HUES48 (cell line): ENCODE data around the gene ETFRF1.

Experiments
- H3K27ac ChIP-seq: one replicate; pipeline ENCODE4 v1.7.0; 2013; ENCODE audit warnings: low read depth, low read length, inconsistent platforms
- H3K27me3 ChIP-seq: 2 replicates; pipeline ENCODE4 v1.6.1; 2013; ENCODE audit warnings: mild to moderate bottlenecking, low read length; ENCODE audit not compliant: control insufficient read depth, insufficient read depth
- H3K36me3 ChIP-seq: 2 replicates; pipeline ENCODE4 v1.6.1; 2013; ENCODE audit warnings: low read length; ENCODE audit not compliant: control insufficient read depth, insufficient read depth
- H3K4me1 ChIP-seq: 2 replicates; pipeline ENCODE4 v1.6.1; 2013; ENCODE audit warnings: mild to moderate bottlenecking, low read length; ENCODE audit not compliant: control insufficient read depth, insufficient read depth
- H3K4me3 ChIP-seq: 2 replicates; pipeline ENCODE4 v1.5.1; 2013; ENCODE audit warnings: mild to moderate bottlenecking, low read depth, low read length
- H3K9ac ChIP-seq: 2 replicates; pipeline ENCODE4 v1.6.1; 2013; ENCODE audit warnings: mild to moderate bottlenecking, low read depth, low read length, moderate library complexity
- H3K9me3 ChIP-seq: 2 replicates; pipeline ENCODE4 v1.6.1; 2013; ENCODE audit warnings: low read length; ENCODE audit not compliant: control insufficient read depth, insufficient read depth

ETFRF1 gene

GRCh38 chr12:25249931-25250738, 55.1 kb downstream of the ETFRF1 start:
- H3K27ac ChIP-seq, result peak overlapping the region; percentile 89
- H3K4me1 ChIP-seq, result peaks cover 11% of the 10 kb centered on the region
- H3K9me3 ChIP-seq, result no peaks in the 10 kb centered on the region

GRCh38 chr12:25250744-25251730, 56.0 kb downstream of the ETFRF1 start, which contains the start of gene KRAS:
TSS of gene KRAS (minus strand) at chr12:25250929.
- no peaks in the 10 kb centered on the region for H3K9me3 ChIP-seq
- H3K36me3 ChIP-seq, result no peaks in the 10 kb centered on the region
- peak within 1 kb of the TSS; percentile 89 for H3K27ac ChIP-seq
- peak within 1 kb of the TSS; percentile 79 for H3K9ac ChIP-seq
- H3K4me3 ChIP-seq, result peak within 1 kb of the TSS; percentile 91
- peaks cover 4% of the 10 kb centered on the region for H3K27me3 ChIP-seq
- H3K4me1 ChIP-seq, result peaks cover 11% of the 10 kb centered on the region

More at GRCh38 chr12:25249931-25250738, 55.1 kb downstream of the ETFRF1 start:
- peak overlapping the region; percentile 79 for H3K9ac ChIP-seq
- H3K4me3 ChIP-seq, result peak overlapping the region; percentile 91
- H3K27me3 ChIP-seq, result peaks cover 4% of the 10 kb centered on the region
- peaks cover 3% of the 10 kb centered on the region for H3K36me3 ChIP-seq

- H3K27me3 ChIP-seq, result peaks cover 4% of the 10 kb centered on the region
- peak overlapping the region; percentile 68 for H3K9ac ChIP-seq
- peak overlapping the region; percentile 91 for H3K4me3 ChIP-seq
- H3K4me1 ChIP-seq, result peaks cover 14% of the 10 kb centered on the region
- no peaks in the 10 kb centered on the region for H3K36me3 ChIP-seq
- peak overlapping the region; percentile 89 for H3K27ac ChIP-seq
- H3K9me3 ChIP-seq, result no peaks in the 10 kb centered on the region
Measured at GRCh38 chr12:25251769-25252168, 56.7 kb downstream of the ETFRF1 start.

- Histone ChIP-seq H3K27ac (no peak overlapping the region), H3K4me3 (no peak overlapping the region)
Measured at GRCh38 chr12:25252946-25253345, 57.9 kb downstream of the ETFRF1 start.

GRCh38 chr12:25253371-25254068, 58.5 kb downstream of the ETFRF1 start:
- no peak overlapping the region for H3K4me3 ChIP-seq

More at GRCh38 chr12:25252946-25253345, 57.9 kb downstream of the ETFRF1 start:
- H3K9ac ChIP-seq, result no peak overlapping the region
- peaks cover 4% of the 10 kb centered on the region for H3K27me3 ChIP-seq
- H3K9me3 ChIP-seq, result no peaks in the 10 kb centered on the region
- H3K4me1 ChIP-seq, result peaks cover 26% of the 10 kb centered on the region
- H3K36me3 ChIP-seq, result no peaks in the 10 kb centered on the region

GRCh38 chr12:25254271-25254880, 59.3 kb downstream of the ETFRF1 start:
- Histone ChIP-seq H3K36me3 (no peaks in the 10 kb centered on the region), H3K9ac (no peak overlapping the region), H3K27me3 (peaks cover 4% of the 10 kb centered on the region), H3K27ac (no peak overlapping the region), H3K4me3 (no peak overlapping the region), H3K9me3 (no peaks in the 10 kb centered on the region), H3K4me1 (peaks cover 30% of the 10 kb centered on the region)

More at GRCh38 chr12:25253371-25254068, 58.5 kb downstream of the ETFRF1 start:
- Histone ChIP-seq H3K27ac (no peak overlapping the region), H3K4me1 (peaks cover 30% of the 10 kb centered on the region), H3K27me3 (peaks cover 4% of the 10 kb centered on the region), H3K9ac (no peak overlapping the region), H3K36me3 (no peaks in the 10 kb centered on the region), H3K9me3 (no peaks in the 10 kb centered on the region)
